NCI-H226 (cell line): ENCODE results near the gene KHSRP.
A peak's percentile ranks its signal among the peaks of the same experiment; 100 is the strongest.

ENCODE experiments used
- DNase-seq: peaks from one replicate; pipeline ENCODE4 v3.0.0-alpha.2; 2015

The KHSRP gene

DNA sequence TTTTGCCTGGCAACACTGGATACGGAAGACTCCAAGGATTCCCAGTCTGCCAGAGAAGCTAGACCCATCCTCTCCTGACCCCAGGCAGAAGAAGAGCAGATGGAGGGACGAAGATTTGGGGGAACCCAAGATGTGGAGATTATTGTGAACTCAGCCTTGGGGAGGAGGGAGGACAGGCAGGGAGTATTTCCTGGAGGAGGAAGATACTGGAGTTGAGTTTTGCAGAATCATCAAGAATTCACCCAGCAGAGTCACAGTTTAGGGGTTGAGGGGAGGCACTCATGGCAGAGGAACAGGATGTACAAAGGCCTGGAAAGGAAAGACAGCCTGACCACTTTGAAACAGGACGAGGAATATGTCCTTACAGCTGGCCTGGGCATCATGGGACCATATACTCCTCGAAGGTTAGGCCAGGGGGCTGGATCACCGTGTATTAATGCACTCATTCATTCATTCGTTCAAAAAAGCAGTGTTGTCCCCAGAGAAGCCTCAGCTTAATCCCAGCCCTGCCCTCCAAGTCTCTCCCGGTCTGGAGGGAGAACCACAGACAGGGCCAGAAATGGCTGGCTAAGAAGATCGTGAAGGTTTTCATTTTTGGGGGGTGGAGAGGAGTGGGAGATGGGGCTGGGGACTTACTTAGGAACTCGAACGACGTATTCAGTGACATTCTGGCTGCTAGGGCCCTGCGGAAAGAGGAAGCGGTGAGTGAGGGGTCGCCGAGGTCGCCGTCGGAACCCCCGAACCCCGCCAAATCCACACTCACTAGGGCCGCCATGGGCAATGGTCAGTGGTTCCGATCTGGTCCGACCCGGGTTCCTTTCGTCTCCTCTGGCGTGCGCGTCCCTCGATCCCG is 32.2 kb downstream of the KHSRP start:
- no peak for DNase-seq

DNA sequence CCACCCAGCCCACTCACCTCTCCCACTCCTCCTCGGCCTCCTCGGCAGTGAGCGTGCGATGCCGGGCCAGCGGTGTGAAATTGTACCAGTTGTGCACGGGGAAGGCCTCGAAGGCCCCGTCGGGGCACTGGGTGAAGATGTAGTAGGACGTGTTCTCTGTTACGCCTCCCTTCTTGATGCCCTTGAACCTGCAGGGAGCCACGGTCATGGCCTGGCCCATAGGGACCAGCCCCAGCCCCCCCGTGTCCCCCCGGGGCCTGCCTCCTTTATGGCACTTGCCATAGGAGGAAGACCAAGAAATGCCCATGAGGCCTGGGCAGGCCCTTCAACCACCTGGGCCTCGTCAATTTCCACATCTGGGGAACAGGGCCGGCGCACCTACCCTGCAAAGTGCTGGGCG is 37.2 kb downstream of the KHSRP start:
- no peak for DNase-seq

DNA sequence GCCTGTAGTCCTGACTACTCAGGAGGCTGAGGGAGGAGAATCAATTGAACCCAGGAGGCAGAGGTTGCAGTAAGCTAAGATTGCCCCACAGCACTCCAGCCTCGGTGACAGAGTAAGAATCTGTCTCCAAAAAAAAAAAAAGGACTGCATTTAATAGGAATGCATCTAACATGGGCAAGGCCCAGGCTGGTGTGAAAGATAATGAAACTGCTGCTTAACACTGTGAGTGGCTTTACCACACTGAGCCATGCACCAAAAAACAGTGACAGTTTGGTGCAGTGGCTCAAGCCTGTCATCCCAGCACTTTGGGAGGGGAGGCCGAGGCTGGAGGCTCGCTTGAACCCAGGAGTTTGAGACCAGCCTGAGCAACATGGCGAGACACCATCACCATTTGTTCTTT is 40.2 kb downstream of the KHSRP start:
- DNase-seq = no peak

DNA sequence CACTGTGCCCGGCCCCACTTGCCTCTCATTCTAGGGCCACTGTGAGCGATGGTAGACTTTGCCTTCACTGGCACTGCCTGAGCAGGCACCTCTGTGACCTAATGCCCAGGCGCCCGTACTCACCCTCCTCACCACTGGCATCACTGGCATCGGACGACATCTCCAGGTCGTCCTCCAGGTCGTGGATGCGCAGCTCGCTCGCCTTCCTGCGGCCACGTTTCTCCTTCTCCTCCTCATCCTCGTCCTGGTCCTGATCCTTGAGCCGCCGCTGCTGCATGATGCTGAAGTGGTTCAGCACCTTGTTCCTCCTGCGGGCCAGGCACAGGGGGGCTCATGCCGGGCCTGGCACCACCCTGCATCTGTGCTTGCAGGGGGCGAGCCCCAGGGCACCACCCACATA is 41.4 kb downstream of the KHSRP start:
- no peak for DNase-seq

DNA sequence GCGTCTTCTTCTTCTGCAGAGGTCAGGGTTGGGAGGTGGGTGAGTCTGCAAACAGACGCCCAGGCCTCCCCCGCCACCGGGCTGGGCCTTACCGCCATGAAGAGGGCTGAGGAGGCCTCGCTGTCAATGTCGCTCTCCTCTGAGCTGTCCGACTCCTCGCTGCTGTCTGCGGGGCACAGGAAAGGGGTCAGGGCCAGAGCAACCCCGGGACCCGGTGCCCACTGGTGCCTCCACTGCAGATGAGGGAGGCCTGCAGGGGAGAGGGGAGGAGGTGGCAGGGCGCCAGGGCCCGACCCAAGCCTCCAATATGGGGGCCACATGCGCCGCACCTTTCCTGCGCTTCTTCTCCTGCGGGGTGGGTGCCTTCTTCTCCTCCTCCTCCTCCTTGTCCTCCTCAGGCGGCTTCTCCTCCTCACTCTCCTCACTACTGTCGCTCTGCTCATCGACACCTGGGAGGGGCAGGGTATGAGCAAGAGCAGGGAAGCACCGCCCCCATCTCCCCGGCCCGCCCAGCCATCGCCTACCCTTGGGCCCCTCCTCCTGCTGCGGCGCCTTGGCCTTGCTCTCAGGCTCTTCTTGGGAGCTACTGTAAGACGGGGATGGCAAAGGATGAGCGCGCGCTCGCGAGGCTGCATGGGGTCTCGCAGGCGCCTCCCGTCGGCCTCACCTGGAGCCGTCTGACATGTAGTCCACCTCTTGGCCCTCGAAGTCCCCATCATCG is 43.4 kb downstream of the KHSRP start:
- DNase-seq = no peak

DNA sequence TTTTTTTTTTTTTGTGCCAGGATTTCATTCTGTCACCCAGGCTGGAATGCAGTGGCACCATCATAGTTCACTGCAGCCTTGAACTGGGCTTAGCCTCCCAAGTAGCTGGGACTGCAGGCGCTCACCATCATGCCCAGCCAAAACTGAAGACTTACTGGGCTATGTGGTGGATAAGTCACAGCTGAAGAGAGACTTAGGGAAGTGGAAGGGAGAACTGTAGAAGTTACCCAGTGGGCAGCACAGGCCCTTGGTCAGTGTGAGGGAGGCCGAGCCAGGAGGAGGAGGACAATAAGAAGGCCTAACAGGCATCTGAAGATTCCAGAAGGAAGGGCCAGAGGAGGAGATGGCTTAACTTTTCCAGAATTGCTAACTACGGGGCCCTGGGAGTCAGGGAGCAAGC is 44.9 kb downstream of the KHSRP start:
- no peak for DNase-seq

DNA sequence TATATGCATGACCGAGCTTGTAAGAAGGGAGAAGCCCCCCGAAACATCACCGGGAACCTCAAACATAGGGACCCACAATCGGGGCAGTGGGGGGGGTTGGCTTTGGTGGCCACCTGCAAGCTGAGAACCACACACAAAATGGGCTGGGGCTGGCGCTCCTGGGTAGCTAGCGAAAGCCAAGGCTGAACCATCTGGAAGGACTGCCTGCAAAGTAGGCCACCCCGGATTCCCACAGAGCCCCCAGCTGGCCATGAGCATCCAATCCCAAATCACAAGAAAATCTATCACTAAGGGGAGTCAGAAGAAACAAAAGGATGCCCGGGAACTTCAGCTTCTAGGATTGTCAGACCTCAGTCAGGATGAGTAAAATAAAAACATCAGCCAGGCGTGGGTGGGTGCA is 46.1 kb downstream of the KHSRP start:
- DNase-seq = no peak

DNA sequence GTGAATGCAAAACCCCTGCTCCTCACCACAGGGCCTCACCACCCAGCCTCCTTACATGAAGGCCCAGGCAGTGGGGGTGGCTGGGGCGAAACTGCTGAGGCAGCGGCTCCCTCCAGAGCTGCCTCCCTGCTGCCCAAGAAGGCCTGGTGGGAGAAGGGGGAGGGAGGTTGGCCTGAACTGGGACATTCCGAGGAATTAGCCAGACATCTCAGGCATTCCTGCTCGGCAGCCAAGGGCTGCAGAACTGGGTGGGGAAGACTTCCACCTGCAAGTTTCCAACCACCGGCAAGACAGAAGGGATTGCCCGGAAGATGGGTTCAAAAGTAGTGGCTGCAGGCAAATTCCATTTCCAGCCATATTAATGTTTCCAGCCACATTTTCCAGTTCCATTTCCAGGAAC is 46.6 kb downstream of the KHSRP start:
- peak; percentile 60 for DNase-seq

DNA sequence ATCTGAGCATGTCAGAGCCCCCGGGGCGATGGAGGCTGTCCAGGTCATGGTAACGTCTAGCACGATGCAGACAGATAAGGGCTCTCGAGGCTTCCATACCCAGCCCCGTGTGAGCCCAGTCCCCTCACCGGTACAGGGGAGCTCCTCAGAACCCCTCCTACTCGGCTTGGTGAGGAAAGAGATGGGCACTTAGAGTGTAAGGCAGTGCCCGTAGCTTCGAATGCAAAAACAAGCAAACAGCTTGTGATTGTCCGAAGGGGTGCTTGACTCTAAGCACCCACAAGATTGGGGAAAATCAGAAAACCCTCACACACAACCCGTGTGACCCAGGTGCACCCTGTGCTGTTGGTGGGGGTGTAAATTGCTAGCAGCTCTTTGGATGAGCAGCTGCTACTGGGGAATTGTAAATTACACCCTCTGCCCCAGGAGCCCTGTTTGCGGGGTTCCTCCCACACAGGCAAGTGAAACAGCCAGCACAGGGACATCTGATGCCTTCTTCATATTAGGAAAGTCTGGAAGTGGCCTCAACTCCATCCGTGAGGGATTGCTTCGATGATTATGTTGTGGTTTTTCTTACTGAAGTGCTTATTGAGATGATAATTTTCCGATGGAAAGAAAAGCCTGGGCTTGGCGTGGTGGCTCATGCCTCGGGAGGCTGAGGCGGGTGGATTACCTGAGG is 48.0 kb downstream of the KHSRP start:
- DNase-seq = no peak

DNA sequence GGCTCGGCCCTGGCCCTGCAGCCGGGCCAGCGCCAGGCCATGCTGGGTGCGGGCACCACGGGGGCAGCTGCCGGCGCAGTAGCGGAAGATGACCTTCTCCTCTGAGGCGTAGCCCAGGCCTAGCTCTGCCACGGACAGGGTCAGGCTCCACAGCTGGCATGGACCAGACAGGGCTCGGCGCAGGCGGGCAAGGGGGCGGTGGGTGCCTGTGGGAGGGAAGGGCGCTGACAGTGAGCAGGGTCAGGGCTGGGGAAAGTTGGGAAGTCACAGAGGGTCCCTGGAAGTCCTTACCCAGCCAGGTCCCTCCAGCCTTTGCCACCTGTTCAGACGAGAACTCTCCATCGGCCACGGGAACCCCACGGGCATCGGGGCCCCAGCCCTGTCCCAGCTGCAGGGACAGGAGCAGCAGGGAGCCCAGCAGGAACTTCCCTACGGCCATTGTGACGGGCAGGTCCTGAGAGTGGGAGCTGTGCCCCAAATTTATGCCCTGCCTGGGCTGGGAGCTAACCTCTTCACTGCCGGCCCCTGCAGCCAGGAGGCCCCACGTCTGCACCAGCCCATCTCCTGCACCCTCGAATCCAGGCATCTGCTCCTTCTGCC is 49.1 kb downstream of the KHSRP start, which contains the start of gene PSPN:
Gene PSPN (minus strand): TSS at position 523 of the 600 bp plus-strand sequence. CDS start 84 bp downstream, at position 439.
- DNase-seq = no peak

DNA sequence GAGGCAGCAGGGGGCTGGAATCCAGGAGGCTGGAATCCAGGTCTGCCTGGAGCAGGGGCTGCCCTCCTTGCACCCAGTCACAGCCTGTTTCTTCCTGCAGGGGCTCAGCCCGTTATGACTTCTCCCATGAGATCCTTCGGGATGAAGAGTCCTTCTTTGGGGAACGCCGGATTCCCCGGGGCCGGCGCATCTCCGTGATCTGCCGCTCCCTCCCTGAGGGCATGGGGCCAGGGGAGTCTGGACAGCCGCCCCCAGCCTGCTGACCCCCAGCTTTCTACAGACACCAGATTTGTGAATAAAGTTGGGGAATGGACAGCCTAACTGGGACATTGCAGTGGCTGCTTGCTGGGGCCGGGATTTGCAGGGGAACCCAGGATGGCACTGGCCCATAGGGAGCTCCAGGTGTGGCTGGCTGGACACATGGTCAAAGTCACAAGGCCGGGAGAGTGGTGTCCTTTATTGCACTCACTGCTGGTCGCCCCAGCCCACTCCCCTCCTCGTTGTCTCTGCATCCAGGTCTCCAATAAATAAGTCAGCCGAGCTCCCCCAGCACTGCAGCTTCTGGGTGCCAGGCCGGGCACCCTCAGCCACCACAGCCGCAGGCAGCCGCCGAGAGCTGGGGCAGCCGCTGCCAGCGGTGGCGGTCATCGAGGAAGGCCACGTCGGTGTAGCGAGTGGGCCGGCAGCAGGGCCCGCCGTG is 49.8 kb downstream of the KHSRP start:
- DNase-seq = no peak

DNA sequence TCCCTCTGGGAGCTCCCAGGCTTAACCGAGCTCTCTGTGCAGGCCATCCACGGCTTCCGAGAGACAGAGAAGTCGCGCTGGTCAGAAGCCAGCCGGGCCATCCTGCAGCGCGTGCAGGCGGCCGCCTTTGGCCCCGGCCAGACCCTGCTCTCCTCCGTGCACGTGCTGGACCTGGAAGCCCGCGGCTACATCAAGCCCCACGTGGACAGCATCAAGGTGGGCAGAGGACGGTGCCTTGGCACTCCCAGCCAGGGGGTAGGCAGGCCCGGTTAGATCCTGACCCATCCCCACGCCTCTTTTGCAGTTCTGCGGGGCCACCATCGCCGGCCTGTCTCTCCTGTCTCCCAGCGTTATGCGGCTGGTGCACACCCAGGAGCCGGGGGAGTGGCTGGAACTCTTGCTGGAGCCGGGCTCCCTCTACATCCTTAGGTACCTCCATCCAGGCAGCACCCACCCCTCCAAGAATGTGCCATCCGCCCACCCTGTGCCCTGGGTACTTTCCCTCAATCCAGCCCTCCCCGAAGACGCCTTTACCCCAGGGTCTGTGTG is 50.4 kb downstream of the KHSRP start:
- DNase-seq = no peak

DNA sequence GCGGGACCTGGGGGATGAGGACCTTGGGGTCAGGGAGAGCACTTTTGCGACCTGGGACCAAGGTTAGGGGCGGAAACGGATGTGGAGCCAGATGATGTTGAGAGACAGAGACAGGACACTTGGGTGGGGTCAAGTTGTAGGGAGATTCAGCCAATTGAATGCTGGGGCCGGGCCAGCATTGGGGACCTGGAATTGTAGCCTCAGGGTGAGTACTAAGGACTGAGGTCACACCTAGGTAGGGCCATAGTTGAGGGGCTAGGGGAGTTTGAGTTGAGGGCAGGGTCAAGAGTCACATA is 50.9 kb downstream of the KHSRP start:
- no peak for DNase-seq

DNA sequence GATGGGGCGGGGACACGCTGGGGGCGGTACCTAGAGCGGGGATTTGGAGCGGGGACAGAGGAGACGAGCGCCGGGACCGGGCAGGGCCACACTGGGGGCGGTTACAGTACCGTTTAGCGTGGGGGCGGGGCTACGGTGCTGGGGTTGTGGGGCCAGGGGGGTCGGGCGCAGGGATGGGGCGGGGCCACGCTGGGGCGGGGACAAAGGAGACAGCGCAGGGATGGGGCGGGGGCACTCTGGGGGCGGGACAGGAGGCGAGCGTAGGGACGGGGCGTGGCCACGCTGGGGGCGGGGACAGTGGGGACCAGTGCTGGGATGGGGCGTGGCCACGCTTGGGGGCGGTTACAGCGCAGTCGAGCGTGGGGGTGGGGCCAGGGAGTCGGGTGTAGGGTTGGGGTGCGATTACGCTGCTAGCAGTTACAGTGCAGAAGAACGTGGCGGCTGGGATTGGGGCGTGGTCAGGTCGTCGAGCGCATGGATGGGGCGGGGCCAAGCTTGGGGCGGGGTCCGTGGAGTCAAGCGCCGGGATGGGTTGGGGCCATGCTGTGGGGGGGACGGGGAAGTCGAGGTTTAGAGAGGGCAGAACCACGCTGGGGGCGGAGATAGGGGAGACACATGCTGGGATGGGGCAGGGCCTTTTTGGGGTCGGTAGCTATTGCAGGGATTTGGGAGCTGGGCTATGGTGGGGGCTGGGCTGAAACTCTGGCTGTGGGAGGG is 51.4 kb downstream of the KHSRP start:
- peak; percentile 92 for DNase-seq

DNA sequence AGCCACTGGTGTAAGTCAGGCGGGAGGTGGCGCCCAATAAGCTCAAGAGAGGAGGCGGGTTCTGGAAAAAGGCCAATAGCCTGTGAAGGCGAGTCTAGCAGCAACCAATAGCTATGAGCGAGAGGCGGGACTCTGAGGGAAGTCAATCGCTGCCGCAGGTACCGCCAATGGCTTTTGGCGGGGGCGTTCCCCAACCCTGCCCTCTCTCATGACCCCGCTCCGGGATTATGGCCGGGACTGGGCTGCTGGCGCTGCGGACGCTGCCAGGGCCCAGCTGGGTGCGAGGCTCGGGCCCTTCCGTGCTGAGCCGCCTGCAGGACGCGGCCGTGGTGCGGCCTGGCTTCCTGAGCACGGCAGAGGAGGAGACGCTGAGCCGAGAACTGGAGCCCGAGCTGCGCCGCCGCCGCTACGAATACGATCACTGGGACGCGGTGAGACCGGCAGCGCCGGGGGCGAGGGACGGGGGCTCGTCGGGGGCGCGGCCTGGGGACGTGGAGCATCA is 52.0 kb downstream of the KHSRP start, which contains the start of gene ALKBH7:
Gene ALKBH7 (plus strand): TSS at position 201 of the 502 bp plus-strand sequence. CDS start 27 bp downstream, at position 228.
- DNase-seq = peak; percentile 99

DNA sequence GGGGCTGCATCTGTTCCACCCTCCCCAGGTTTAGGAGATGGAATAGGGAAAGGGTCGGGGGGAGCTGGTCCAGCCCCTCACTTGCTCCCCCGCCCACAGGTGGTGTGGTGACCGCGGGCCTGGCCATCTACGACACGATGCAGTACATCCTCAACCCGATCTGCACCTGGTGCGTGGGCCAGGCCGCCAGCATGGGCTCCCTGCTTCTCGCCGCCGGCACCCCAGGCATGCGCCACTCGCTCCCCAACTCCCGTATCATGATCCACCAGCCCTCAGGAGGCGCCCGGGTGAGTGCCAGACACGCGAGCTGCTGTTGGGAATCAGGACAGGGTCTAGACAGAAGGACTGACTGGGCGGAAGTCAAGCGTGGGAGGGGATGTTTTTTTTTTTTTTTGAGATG is 60.3 kb downstream of the KHSRP start:
- no peak for DNase-seq
